ENCODE results near the gene GPC5. TPM values are rescaled to one million over a fixed set of nuclear protein-coding genes. Genes with fewer than 3 reads are reported as not detected.

GPC5 gene
- total RNA-seq, 1 donor from 2014 or later = 0.17 TPM

GRCh38 chr13:91845612-91846011, 447.2 kb downstream of the GPC5 start:
- TF ChIP-seq, protein P1, sequence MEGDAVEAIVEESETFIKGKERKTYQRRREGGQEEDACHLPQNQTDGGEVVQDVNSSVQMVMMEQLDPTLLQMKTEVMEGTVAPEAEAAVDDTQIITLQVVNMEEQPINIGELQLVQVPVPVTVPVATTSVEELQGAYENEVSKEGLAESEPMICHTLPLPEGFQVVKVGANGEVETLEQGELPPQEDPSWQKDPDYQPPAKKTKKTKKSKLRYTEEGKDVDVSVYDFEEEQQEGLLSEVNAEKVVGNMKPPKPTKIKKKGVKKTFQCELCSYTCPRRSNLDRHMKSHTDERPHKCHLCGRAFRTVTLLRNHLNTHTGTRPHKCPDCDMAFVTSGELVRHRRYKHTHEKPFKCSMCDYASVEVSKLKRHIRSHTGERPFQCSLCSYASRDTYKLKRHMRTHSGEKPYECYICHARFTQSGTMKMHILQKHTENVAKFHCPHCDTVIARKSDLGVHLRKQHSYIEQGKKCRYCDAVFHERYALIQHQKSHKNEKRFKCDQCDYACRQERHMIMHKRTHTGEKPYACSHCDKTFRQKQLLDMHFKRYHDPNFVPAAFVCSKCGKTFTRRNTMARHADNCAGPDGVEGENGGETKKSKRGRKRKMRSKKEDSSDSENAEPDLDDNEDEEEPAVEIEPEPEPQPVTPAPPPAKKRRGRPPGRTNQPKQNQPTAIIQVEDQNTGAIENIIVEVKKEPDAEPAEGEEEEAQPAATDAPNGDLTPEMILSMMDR (IDR thresholded peaks at IDR 0.05; ENCODE audit: insufficient read depth, low read length, poor library complexity, severe bottlenecking) = no peak
- Histone ChIP-seq H3K27me3 (ENCODE audit: control insufficient read depth, insufficient read depth, low read length) (no peaks in the 10 kb centered on the region), H3K36me3 (ENCODE audit: control insufficient read depth, insufficient read depth, low read length) (no peaks in the 10 kb centered on the region), H3K4me3 (ENCODE audit: low read depth, low read length) (no peak overlapping the region)
- DNase-seq (ENCODE audit: low read depth) = no peak

DNA sequence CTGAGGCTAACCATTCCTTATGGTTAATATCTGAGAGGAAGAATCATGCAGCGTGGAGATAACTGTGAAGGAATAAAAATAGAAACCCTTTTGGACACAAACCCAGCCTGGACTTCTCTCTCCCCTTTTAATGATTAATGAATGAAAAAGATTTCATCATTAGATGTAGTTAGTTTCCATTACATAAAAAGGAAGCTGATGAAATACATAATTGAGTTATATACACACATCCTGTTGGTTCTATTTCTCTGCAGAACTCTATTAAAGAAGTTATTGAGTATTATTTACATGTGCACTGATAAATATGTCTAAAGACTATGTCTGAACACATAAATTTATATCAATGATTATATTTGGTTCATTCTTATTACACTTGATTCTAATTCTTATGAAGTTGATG, 465.3 kb downstream of the GPC5 start:
- TF ChIP-seq, protein P1 (IDR thresholded peaks at IDR 0.05; ENCODE audit: insufficient read depth, low read length, poor library complexity, severe bottlenecking) = no peak
- H3K27me3 ChIP-seq (ENCODE audit: control insufficient read depth, insufficient read depth, low read length) = no peaks in the 10 kb centered on the region
- no peak for DNase-seq (ENCODE audit: low read depth)
- H3K36me3 ChIP-seq (ENCODE audit: control insufficient read depth, insufficient read depth, low read length) = no peaks in the 10 kb centered on the region
- H3K4me3 ChIP-seq (ENCODE audit: low read depth, low read length) = no peak overlapping the region

DNA sequence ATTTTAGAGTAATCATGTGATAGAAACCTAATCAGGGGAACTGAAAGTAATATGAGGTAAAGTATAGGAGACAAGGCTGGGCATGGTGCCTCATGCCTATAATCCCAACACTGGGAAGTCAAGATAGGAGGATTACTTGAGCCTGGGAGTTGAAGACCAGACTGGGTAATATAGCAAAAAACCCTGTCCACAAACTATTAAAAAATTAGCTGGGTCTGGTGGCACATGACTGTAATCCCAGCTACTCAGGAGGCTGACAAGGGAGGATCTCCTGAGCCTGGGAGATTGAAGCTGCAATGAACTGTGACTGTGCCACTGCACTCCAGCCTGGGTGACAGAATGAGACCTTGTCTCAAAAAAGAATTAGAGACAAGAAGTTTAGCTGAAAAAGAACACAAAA, 469.9 kb downstream of the GPC5 start:
- Histone ChIP-seq H3K27me3 (ENCODE audit: control insufficient read depth, insufficient read depth, low read length) (no peaks in the 10 kb centered on the region), H3K36me3 (ENCODE audit: control insufficient read depth, insufficient read depth, low read length) (no peaks in the 10 kb centered on the region), H3K4me3 (ENCODE audit: low read depth, low read length) (no peak overlapping the region)
- TF ChIP-seq, protein P1 (IDR thresholded peaks at IDR 0.05; ENCODE audit: insufficient read depth, low read length, poor library complexity, severe bottlenecking) = no peak
- no peak for DNase-seq (ENCODE audit: low read depth)

- Histone ChIP-seq H3K36me3 (ENCODE audit: control insufficient read depth, insufficient read depth, low read length) (no peaks in the 10 kb centered on the region), H3K27me3 (ENCODE audit: control insufficient read depth, insufficient read depth, low read length) (no peaks in the 10 kb centered on the region), H3K4me3 (ENCODE audit: low read depth, low read length) (no peak overlapping the region)
- no peak for DNase-seq (ENCODE audit: low read depth)
- TF ChIP-seq, protein P1 (IDR thresholded peaks at IDR 0.05; ENCODE audit: insufficient read depth, low read length, poor library complexity, severe bottlenecking) = no peak
Observed at GRCh38 chr13:91878491-91878890, 480.1 kb downstream of the GPC5 start.

GRCh38 chr13:91879360-91879759, 480.9 kb downstream of the GPC5 start:
- no peak for DNase-seq (ENCODE audit: low read depth)
- Histone ChIP-seq H3K4me3 (ENCODE audit: low read depth, low read length) (no peak overlapping the region), H3K27me3 (ENCODE audit: control insufficient read depth, insufficient read depth, low read length) (no peaks in the 10 kb centered on the region), H3K36me3 (ENCODE audit: control insufficient read depth, insufficient read depth, low read length) (no peaks in the 10 kb centered on the region)
- TF ChIP-seq, protein P1 (IDR thresholded peaks at IDR 0.05; ENCODE audit: insufficient read depth, low read length, poor library complexity, severe bottlenecking) = no peak

DNA sequence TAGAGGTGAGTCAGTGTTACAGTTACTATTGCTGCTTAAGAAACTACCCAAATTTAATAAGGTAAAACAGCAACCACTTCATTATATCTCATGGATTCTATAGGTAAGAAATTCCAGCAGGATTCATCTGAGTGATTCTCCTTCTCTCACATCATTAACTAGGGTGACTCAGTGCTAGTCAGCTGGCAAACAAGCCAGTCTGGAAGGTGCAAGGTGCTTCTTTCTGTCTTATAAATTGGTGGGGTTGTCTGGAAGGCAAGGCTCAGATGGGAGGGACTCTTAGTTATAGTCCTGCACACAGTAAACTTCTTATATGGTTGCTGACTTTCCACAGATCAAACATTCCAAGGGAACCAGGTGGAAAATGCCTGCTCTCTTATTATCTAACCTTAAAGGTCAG, 484.5 kb downstream of the GPC5 start:
- no peaks in the 10 kb centered on the region for H3K36me3 ChIP-seq (ENCODE audit: control insufficient read depth, insufficient read depth, low read length)
- H3K4me3 ChIP-seq (ENCODE audit: low read depth, low read length) = no peak overlapping the region
- no peaks in the 10 kb centered on the region for H3K27me3 ChIP-seq (ENCODE audit: control insufficient read depth, insufficient read depth, low read length)
- TF ChIP-seq, protein P1 (IDR thresholded peaks at IDR 0.05; ENCODE audit: insufficient read depth, low read length, poor library complexity, severe bottlenecking) = no peak
- DNase-seq (ENCODE audit: low read depth) = peak; percentile 32
